Suprapubic skin (tissue), 3 donors: ENCODE results near the gene ITK.

ENCODE experiments used
- EP300 ChIP-seq: sonication (generic); formaldehyde crosslinking; IDR thresholded peaks from one replicate; pipeline ENCODE4 v1.6.1; 2017; ENCODE audit warnings: antibody characterized with exemption
- TF ChIP-seq, protein P1 (sequence below), 2 donors: fragments of 200-600 bp in 1 of 2; fragments of 450-650 bp in 1 of 2; sonication (generic) in 1 of 2; IDR thresholded peaks; one replicate each; pipeline ENCODE4 v1.5.1; 2016 to 2019; ENCODE audit warnings: antibody characterized with exemption in 2 of 2, mild to moderate bottlenecking in 1 of 2, moderate library complexity in 1 of 2

DNA sequence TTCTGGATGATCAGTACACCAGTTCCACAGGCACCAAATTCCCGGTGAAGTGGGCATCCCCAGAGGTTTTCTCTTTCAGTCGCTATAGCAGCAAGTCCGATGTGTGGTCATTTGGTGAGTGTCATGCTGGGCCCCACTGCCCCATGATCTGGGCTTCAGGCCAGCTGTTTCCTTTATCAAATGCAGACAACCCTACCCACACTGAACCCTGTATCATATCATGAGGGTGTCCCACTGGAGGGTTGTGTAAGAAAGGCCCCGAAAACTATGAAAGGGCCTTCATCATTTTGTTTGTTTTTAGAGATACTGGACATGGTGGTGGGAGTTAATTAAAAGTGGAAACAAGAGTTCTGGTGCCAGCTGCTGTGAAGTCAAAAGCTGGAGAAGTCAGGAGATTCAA is 65.2 kb downstream of the ITK start:
- TF ChIP-seq, protein P1, sequence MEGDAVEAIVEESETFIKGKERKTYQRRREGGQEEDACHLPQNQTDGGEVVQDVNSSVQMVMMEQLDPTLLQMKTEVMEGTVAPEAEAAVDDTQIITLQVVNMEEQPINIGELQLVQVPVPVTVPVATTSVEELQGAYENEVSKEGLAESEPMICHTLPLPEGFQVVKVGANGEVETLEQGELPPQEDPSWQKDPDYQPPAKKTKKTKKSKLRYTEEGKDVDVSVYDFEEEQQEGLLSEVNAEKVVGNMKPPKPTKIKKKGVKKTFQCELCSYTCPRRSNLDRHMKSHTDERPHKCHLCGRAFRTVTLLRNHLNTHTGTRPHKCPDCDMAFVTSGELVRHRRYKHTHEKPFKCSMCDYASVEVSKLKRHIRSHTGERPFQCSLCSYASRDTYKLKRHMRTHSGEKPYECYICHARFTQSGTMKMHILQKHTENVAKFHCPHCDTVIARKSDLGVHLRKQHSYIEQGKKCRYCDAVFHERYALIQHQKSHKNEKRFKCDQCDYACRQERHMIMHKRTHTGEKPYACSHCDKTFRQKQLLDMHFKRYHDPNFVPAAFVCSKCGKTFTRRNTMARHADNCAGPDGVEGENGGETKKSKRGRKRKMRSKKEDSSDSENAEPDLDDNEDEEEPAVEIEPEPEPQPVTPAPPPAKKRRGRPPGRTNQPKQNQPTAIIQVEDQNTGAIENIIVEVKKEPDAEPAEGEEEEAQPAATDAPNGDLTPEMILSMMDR (IDR thresholded peaks at IDR 0.05), result no peak
- TF ChIP-seq EP300, result no peak
